Retinal pigment epithelial cell (primary cell): Measurements from ENCODE around the gene KCTD18.

Source experiments
- DNase-seq: peaks from one replicate; pipeline ENCODE4 v3.0.0-alpha.2; 2010; ENCODE audit warnings: low read depth
- H3K4me3 ChIP-seq: 2 replicates; pipeline ENCODE4 v1.5.1; 2011; ENCODE audit warnings: mild to moderate bottlenecking, low read length, control low read depth, moderate library complexity
- CTCF ChIP-seq: conservative IDR thresholded peaks from 2 replicates; pipeline ENCODE4 v1.5.1; 2011; ENCODE audit warnings: low read depth, low read length, control low read depth, inconsistent platforms

The KCTD18 gene

GRCh38 chr2:200451511-200451910 lies 58.4 kb downstream of the KCTD18 start:
- no peak for TF ChIP-seq CTCF
- no peak overlapping the region for H3K4me3 ChIP-seq
- DNase-seq: no peak

DNA sequence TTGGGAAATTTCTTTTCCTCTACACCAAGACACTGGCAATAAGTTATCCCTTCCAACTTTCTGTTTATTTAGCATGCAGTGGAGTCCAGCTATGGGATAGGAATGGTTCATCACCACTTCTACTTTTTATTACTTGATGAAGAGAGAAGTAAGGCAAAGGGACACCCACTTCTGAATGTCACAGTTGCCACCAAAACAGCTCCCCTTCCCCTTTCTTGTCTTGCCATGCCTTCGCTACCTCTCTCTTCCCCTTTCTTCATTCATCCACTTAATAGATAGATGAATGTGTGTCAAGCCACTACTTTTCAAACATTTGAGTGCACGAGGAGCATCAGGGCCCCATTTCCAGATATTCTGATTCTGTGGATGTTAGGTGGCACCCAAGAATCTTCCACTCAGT lies 59.6 kb downstream of the KCTD18 start:
- DNase-seq: no peak
- TF ChIP-seq CTCF: no peak
- H3K4me3 ChIP-seq: no peak overlapping the region

GRCh38 chr2:200449149-200449548 lies 60.7 kb downstream of the KCTD18 start:
- TF ChIP-seq CTCF: no peak
- H3K4me3 ChIP-seq: no peak overlapping the region
- DNase-seq: no peak

GRCh38 chr2:200448455-200448854 lies 61.4 kb downstream of the KCTD18 start:
- no peak for DNase-seq
- TF ChIP-seq CTCF: no peak
- H3K4me3 ChIP-seq: no peak overlapping the region

GRCh38 chr2:200447139-200447855 lies 62.6 kb downstream of the KCTD18 start:
- H3K4me3 ChIP-seq: no peak overlapping the region
- no peak for DNase-seq
- TF ChIP-seq CTCF: no peak

DNA sequence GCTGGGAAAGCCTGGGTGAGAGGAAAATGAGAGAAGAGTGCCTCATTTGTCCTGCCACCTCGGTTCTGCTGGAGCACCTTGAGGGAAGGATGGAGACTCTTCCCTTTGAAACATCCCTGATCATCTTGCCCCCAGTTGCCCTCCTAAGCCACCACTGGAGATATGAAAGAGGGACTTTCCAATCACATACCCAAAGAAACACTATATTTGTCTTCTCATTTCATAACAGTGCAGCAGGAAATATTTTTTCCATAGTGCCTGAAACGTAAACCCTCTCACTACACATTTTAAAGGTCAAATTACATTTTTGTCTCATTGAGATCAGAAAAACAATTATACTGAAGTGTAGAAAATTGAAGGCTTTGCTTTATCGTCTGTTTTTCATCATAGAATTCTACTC lies 63.3 kb downstream of the KCTD18 start:
- no peak overlapping the region for H3K4me3 ChIP-seq
- DNase-seq: no peak
- no peak for TF ChIP-seq CTCF

- no peak for TF ChIP-seq CTCF
- no peak for DNase-seq
- H3K4me3 ChIP-seq: no peak overlapping the region
Observed at GRCh38 chr2:200445284-200445683, 64.6 kb downstream of the KCTD18 start.
